ENCODE measurements around the gene S100PBP. TPM values are rescaled to one million over a fixed set of nuclear protein-coding genes. Genes with fewer than 3 reads are reported as not detected.
A peak's percentile ranks its signal among the peaks of the same experiment; 100 is the strongest.

S100PBP gene
- total RNA-seq, 1 donor from 2014 or later: 11.1 TPM

DNA sequence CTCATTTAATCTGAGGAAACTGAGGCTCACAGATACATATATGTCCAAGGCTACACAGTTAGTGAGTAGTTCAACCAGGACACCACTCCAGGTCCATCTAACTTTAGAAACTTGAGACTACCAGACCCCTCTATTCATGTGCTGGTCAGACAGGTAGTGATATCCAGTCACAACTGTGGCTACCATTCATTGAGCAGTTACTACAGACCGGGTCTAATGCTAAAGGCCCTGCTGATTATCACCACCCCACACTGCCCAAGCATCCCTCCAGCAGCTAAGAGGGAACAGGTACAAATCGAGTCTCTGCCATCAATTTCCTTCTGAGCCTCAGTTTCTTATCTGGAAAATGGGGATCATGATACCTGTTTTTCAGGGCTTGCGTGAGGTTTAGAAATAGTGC, 74.2 kb downstream of the S100PBP start:
- Histone ChIP-seq H3K9me3 (replicated peaks) (no peaks in the 10 kb centered on the region), H3K36me3 (no peaks in the 10 kb centered on the region), H3K4me3 (no peak overlapping the region), H3K27ac (replicated peaks) (no peak overlapping the region), H3K27me3 (ENCODE audit: low read depth) (peaks cover 88% of the 10 kb centered on the region), H3K4me1 (peaks cover 17% of the 10 kb centered on the region)
- no peak for DNase-seq
- TF ChIP-seq, protein P1, sequence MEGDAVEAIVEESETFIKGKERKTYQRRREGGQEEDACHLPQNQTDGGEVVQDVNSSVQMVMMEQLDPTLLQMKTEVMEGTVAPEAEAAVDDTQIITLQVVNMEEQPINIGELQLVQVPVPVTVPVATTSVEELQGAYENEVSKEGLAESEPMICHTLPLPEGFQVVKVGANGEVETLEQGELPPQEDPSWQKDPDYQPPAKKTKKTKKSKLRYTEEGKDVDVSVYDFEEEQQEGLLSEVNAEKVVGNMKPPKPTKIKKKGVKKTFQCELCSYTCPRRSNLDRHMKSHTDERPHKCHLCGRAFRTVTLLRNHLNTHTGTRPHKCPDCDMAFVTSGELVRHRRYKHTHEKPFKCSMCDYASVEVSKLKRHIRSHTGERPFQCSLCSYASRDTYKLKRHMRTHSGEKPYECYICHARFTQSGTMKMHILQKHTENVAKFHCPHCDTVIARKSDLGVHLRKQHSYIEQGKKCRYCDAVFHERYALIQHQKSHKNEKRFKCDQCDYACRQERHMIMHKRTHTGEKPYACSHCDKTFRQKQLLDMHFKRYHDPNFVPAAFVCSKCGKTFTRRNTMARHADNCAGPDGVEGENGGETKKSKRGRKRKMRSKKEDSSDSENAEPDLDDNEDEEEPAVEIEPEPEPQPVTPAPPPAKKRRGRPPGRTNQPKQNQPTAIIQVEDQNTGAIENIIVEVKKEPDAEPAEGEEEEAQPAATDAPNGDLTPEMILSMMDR (IDR thresholded peaks at IDR 0.05; ENCODE audit: borderline replicate concordance): no peak
- intact Hi-C loops (cut with micrococcal nuclease): no loop called here

DNA sequence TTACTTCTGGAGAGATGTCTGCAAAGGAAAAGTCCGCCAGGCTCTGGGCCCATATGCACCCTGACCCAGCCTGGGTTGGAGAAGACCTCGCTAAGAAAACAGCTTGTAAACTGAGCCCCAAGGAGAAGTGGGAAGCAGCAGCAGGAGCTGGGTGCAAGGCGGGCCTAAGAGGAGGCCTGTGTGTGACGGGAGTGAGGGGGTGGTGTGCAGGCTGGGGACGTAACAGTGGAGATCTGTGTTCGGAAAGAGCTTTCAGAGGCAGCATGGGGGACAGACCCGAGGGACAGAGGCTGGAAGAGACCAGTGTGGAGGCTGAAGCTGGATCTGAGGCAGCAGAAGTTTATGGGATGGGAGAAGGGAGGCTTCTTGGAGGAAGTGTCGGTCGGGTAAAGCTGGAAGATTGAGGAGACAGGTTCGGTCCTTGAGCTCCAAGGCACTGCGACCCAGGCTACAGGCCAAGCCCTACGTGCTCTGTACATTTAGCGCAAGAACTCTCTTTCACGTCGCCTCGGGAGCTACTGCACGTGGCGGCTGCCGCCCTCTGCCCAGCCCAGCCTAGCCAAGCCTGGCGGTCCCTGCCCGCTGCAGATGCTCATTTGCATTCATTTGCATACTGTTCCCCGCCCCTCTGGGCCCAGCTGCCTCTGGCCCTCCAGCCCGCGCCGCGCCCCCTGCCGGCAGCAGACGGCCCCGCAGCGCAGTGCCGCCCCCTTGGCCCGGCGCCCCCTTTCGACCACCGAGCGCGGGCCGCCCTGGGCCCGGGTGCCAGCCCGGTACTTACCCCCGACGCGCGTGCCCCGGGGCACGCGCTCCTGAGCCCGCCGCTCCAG, 75.1 kb downstream of the S100PBP start:
- Histone ChIP-seq H3K36me3 (no peaks in the 10 kb centered on the region), H3K27me3 (ENCODE audit: low read depth) (peaks cover 78% of the 10 kb centered on the region), H3K4me1 (peaks cover 16% of the 10 kb centered on the region), H3K9me3 (replicated peaks) (no peaks in the 10 kb centered on the region), H3K4me3 (peak overlapping the region; percentile 61), H3K27ac (replicated peaks) (no peak overlapping the region)
- intact Hi-C loops (cut with micrococcal nuclease): no loop called here
- TF ChIP-seq, protein P1 (IDR thresholded peaks at IDR 0.05; ENCODE audit: borderline replicate concordance): peak; percentile 60
- no peak for DNase-seq

DNA sequence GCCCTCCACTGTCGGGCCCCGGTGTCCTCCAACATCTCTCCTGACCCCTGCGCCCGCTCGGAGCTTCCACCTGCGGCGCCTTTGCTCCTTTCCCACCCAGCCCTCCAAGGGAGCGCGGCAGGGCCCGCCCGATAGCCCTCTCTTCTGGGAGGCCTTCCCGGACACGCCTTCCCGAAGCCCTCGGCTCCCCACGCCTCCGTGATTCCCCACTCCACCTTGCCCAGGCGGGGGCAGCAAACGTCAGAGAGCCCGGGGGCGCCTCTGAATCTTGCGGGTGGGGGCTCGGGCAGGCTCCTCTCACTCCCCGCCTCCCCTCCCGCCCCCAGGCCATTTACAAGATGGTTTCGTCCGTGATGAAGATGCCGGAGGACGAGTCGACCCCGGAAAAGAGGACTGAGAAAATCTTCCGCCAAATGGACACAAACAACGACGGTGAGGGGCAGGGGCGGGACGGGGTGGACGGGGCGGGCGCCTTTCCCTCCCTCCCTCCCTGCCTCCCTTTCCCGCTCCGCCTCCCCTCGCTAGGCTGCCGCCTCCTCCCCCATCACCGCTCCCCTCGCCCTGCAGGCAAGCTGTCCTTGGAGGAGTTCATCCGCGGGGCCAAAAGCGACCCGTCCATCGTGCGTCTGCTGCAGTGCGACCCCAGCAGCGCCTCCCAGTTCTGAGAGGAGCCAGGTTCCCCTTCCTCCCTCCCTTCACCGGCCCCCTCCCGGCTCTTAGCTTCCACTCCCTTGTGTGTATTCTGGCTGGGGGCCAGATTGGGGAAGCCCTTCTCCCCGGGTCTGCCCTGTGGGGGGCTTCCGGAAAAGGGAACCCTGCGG, 76.0 kb downstream of the S100PBP start:
- TF ChIP-seq, protein P1 (IDR thresholded peaks at IDR 0.05; ENCODE audit: borderline replicate concordance): no peak

DNA sequence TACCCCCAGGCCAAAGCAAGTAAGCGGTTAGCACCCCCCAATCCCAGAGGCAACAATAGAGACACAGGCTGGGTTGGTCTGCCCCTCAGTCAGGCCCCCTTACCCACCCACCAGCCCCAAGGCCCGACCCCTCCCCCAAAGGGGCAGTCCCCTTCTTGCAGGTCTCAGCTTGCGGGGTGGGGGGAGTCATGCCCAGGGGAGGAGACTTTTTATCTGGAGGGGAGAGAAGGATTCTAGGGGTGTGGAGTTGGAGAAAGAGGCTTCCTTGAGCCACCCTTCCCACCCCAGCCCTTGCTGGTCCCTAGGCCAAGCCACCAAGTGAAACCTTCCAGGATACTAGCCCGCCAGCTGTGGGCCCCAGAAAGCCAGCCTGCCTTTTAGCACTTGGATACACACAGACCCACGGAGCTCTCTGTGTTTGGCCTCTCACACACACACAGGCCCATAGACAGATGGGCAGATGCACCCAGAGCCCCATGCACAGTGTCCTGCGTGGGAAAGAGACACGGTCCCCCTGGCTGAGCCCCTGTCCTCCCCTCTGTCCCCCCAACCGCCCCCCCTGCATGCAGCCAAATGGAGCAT, 76.7 kb downstream of the S100PBP start:
- peaks cover 16% of the 10 kb centered on the region for H3K4me1 ChIP-seq
- no peaks in the 10 kb centered on the region for H3K9me3 ChIP-seq (replicated peaks)
- no peak for DNase-seq
- H3K36me3 ChIP-seq: no peaks in the 10 kb centered on the region
- peaks cover 63% of the 10 kb centered on the region for H3K27me3 ChIP-seq (ENCODE audit: low read depth)
- intact Hi-C loops (cut with micrococcal nuclease): no loop called here
- TF ChIP-seq, protein P1 (IDR thresholded peaks at IDR 0.05; ENCODE audit: borderline replicate concordance): no peak
- H3K4me3 ChIP-seq: peak overlapping the region; percentile 61
- no peak overlapping the region for H3K27ac ChIP-seq (replicated peaks)

More for the DNA sequence above, 76.0 kb downstream of the S100PBP start:
- no peak overlapping the region for H3K27ac ChIP-seq (replicated peaks)
- H3K4me1 ChIP-seq: peaks cover 16% of the 10 kb centered on the region
- H3K27me3 ChIP-seq (ENCODE audit: low read depth): peaks cover 70% of the 10 kb centered on the region
- intact Hi-C loops (cut with micrococcal nuclease): no loop called here
- peak overlapping the region; percentile 61 for H3K4me3 ChIP-seq
- H3K36me3 ChIP-seq: no peaks in the 10 kb centered on the region
- DNase-seq: peak; percentile 36
- H3K9me3 ChIP-seq (replicated peaks): no peaks in the 10 kb centered on the region

DNA sequence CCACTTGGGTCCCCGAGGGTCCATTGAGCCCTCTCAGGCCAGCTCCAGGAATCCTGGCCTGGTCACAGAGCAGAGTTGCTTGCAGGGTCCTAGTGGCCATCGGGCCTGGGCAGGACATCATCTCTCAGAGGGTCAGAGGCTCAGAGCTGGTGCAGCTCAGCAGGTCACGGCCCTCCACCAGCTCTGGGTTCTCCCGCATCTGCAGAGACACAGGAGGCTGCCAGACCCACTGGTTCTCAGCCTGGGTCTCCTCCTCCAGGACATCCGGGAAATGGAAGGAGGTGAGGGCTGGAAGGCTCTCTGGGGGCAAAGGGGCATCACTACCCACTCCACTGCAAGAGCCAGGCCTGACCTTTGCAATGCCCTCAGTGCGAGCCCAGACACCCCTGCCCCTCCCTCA, 77.2 kb downstream of the S100PBP start:
- TF ChIP-seq, protein P1 (IDR thresholded peaks at IDR 0.05; ENCODE audit: borderline replicate concordance): no peak
- Histone ChIP-seq H3K27ac (replicated peaks) (no peak overlapping the region), H3K36me3 (no peaks in the 10 kb centered on the region), H3K4me3 (no peak overlapping the region), H3K9me3 (replicated peaks) (no peaks in the 10 kb centered on the region), H3K4me1 (peaks cover 16% of the 10 kb centered on the region), H3K27me3 (ENCODE audit: low read depth) (peaks cover 57% of the 10 kb centered on the region)
- DNase-seq: no peak
- intact Hi-C loops (cut with micrococcal nuclease): no loop called here
